SK-N-SH (cell line): ENCODE results near the gene ARHGAP8. TPM values are rescaled to one million over a fixed set of nuclear protein-coding genes. Genes with fewer than 3 reads are reported as not detected.

Experiments
- CTCF ChIA-PET: fragments of 300-600, 350-600 bp; formaldehyde crosslinking; extraction: SDS; loops from one replicate; lab custom pipeline; 2021; lab: Yijun Ruan, JAX
- POLR2A ChIA-PET: fragments of 350-600 bp; sonication (Branson Sonifier 250); formaldehyde crosslinking; extraction: SDS; loops from one replicate; lab custom pipeline; 2020; ENCODE audit warnings: antibody characterized with exemption, inconsistent platforms; lab: Yijun Ruan, JAX
- DNase-seq: peaks from one replicate; pipeline ENCODE4 v3.0.0; 2012
- H2AFZ ChIP-seq: fragments of 200-600 bp; sonication (generic); 2 replicates; pipeline ENCODE4 v1.8.1; 2016; ENCODE audit warnings: antibody characterized with exemption, mild to moderate bottlenecking, low read depth
- H3F3A ChIP-seq: fragments of 200-600 bp; sonication (generic); replicated peaks from 2 replicates; pipeline ENCODE3; 2016; ENCODE audit warnings: antibody characterized with exemption, mild to moderate bottlenecking; ENCODE audit not compliant: insufficient read depth
- H3K27ac ChIP-seq, 2 experiments: fragments of 200-500 bp in 1 of 2; fragments of 200-600 bp in 1 of 2; sonication (Bioruptor generic) in 1 of 2; sonication (generic), shearing (Covaris generic) in 1 of 2; 2 replicates each; pipeline versions ENCODE4 v1.5.1 to v1.6.1; 2014 to 2016; ENCODE audit warnings: low read depth in 2 of 2, inconsistent platforms in 1 of 2, low read length in 1 of 2, mild to moderate bottlenecking in 1 of 2, mixed read lengths in 1 of 2
- H3K27me3 ChIP-seq: fragments of 200-600 bp; sonication (generic), shearing (Covaris generic); 2 replicates; pipeline ENCODE4 v1.6.1; 2016; ENCODE audit warnings: mixed run types; ENCODE audit not compliant: insufficient read depth
- H3K36me3 ChIP-seq, 2 experiments: fragments of 200-500 bp in 1 of 2; fragments of 200-600 bp in 1 of 2; sonication (Bioruptor generic) in 1 of 2; sonication (generic) in 1 of 2; replicated peaks in 1 of 2; 2 replicates each; pipeline versions ENCODE3 to v1.5.1; 2014 to 2016; ENCODE audit warnings: low read length in 1 of 2, mild to moderate bottlenecking in 1 of 2; ENCODE audit not compliant: insufficient read depth in 2 of 2, control insufficient read depth in 1 of 2
- H3K4me1 ChIP-seq, 2 experiments: fragments of 200-500 bp in 1 of 2; fragments of 200-600 bp in 1 of 2; sonication (Bioruptor generic) in 1 of 2; sonication (generic), shearing (Covaris generic) in 1 of 2; 2 replicates each; pipeline versions ENCODE4 v1.5.1 to v1.6.1; 2014 to 2016; ENCODE audit warnings: low read depth in 1 of 2, low read length in 1 of 2, mixed run types in 1 of 2; ENCODE audit not compliant: insufficient read depth in 2 of 2, control insufficient read depth in 1 of 2
- H3K4me2 ChIP-seq: fragments of 200-600 bp; sonication (generic), shearing (Covaris generic); 2 replicates; pipeline ENCODE4 v1.6.1; 2017; ENCODE audit warnings: mixed run types
- H3K4me3 ChIP-seq, 2 experiments: fragments of 200-500 bp in 1 of 2; fragments of 200-600 bp in 1 of 2; sonication (Bioruptor generic) in 1 of 2; sonication (generic), shearing (Covaris generic) in 1 of 2; 2 replicates each; pipeline versions ENCODE4 v1.5.1 to v1.8.1; 2014 to 2016; ENCODE audit warnings: low read depth in 2 of 2, inconsistent platforms in 1 of 2, low read length in 1 of 2, mild to moderate bottlenecking in 1 of 2, mixed read lengths in 1 of 2, moderate library complexity in 1 of 2
- H3K79me2 ChIP-seq: fragments of 200-600 bp; sonication (generic); 2 replicates; pipeline ENCODE4 v1.8.1; 2017; ENCODE audit warnings: mild to moderate bottlenecking; ENCODE audit not compliant: insufficient read depth
- H3K9ac ChIP-seq: fragments of 200-600 bp; sonication (generic); 2 replicates; pipeline ENCODE4 v1.6.1; 2017; ENCODE audit warnings: mixed run types
- H3K9me2 ChIP-seq: fragments of 200-600 bp; sonication (generic); 2 replicates; pipeline ENCODE4 v1.6.1; 2017; ENCODE audit warnings: mixed run types
- H3K9me3 ChIP-seq: fragments of 200-600 bp; sonication (generic); 2 replicates; pipeline ENCODE4 v1.6.1; 2017; ENCODE audit warnings: mixed run types, mild to moderate bottlenecking, moderate library complexity
- H4K20me1 ChIP-seq: fragments of 200-600 bp; sonication (generic); 2 replicates; pipeline ENCODE4 v1.6.1; 2017; ENCODE audit warnings: mild to moderate bottlenecking, mixed run types; ENCODE audit not compliant: insufficient read depth
- CHD2 ChIP-seq: fragments of 150-350 bp; IDR thresholded peaks from 2 replicates; pipeline ENCODE4 v1.6.1; 2018; ENCODE audit warnings: low read length; ENCODE audit not compliant: partially characterized antibody
- EZH2phosphoT487 ChIP-seq: fragments of 200-600 bp; sonication (generic); IDR thresholded peaks from 2 replicates; pipeline ENCODE4 v1.6.1; 2017; ENCODE audit warnings: low read depth, mixed run types, mild to moderate bottlenecking, antibody characterized with exemption, moderate library complexity, borderline replicate concordance
- FOXJ3 ChIP-seq: sonication (generic); formaldehyde crosslinking; IDR thresholded peaks from 2 replicates; pipeline ENCODE4 v1.5.1; 2020; ENCODE audit warnings: mild to moderate bottlenecking, missing genetic modification reagents
- FOXM1 ChIP-seq: IDR thresholded peaks from 2 replicates; pipeline ENCODE4 v1.4.0; 2012; ENCODE audit warnings: low read depth, mild to moderate bottlenecking
- GATA2 ChIP-seq: sonication (generic); formaldehyde crosslinking; IDR thresholded peaks from 2 replicates; pipeline ENCODE4 v1.5.0; 2020; ENCODE audit warnings: mild to moderate bottlenecking, missing genetic modification reagents
- MAX ChIP-seq: IDR thresholded peaks from 2 replicates; pipeline ENCODE4 v1.4.0; 2012; ENCODE audit warnings: low read depth
- NFIC ChIP-seq: IDR thresholded peaks from 2 replicates; pipeline ENCODE4 v1.4.0; 2012; ENCODE audit warnings: borderline replicate concordance
- PBX3 ChIP-seq: IDR thresholded peaks from 2 replicates; pipeline ENCODE4; 2012
- RFX5 ChIP-seq: IDR thresholded peaks from 2 replicates; pipeline ENCODE4 v1.6.1; 2012; ENCODE audit warnings: mild to moderate bottlenecking, improper control_type of control experiment, low read length
- SIN3A ChIP-seq: IDR thresholded peaks from 2 replicates; pipeline ENCODE4 v1.6.1; 2012; ENCODE audit warnings: low read depth, mild to moderate bottlenecking, low read length, moderate library complexity, borderline replicate concordance
- SMC3 ChIP-seq: IDR thresholded peaks from 2 replicates; pipeline ENCODE4 v1.6.1; 2012; ENCODE audit warnings: low read depth, low read length, improper control_type of control experiment
- TAF1 ChIP-seq: IDR thresholded peaks from 2 replicates; pipeline ENCODE4 v1.6.1; 2012; ENCODE audit warnings: low read depth, mild to moderate bottlenecking, low read length, moderate library complexity, borderline replicate concordance
- TCF12 ChIP-seq: IDR thresholded peaks from 2 replicates; pipeline ENCODE4 v1.4.0; 2012
- TEAD4 ChIP-seq: IDR thresholded peaks from 2 replicates; pipeline ENCODE4 v1.4.0; 2012; ENCODE audit warnings: mild to moderate bottlenecking, borderline replicate concordance; ENCODE audit not compliant: insufficient read depth
- USF1 ChIP-seq: IDR thresholded peaks from 2 replicates; pipeline ENCODE4 v1.4.0; 2012; ENCODE audit warnings: low read depth, borderline replicate concordance
- USF2 ChIP-seq: fragments of 150-350 bp; IDR thresholded peaks from 2 replicates; pipeline ENCODE4 v1.6.1; 2017; ENCODE audit warnings: antibody characterized with exemption, low read length, low read depth, borderline replicate concordance
- WGBS: methylation state at CpG from one replicate; pipeline ENCODE4 v1.1.6; 2017; ENCODE audit warnings: low lambda C conversion rate; 5-methylcytosine and 5-hydroxymethylcytosine counted together
- polyA plus RNA-seq, 3 experiments: library from polyadenylated mRNA; depleted of rRNA; stranded (reverse); fragments of >200 nt; gene quantifications; 2 replicates each; pipeline ENCODE4 v1.2.3, GENCODE V29; 2012
- TF ChIP-seq, protein P1 (sequence below): IDR thresholded peaks from 2 replicates; pipeline ENCODE4 v1.4.0; 2012; ENCODE audit warnings: low read depth, borderline replicate concordance

ARHGAP8 gene
- polyA plus RNA-seq, 1 of the 3 experiments (the other 2 are of a cell fraction), result 0.08 TPM

GRCh38 chr22:44726439-44726838, 25.9 kb upstream of the ARHGAP8 start (continued):
- TF ChIP-seq SMC3, result no peak
- TF ChIP-seq, all 33 proteins: peak for 0

- no peak overlapping the region for H2AFZ ChIP-seq
- H3K9me2 ChIP-seq, result no peaks in the 10 kb centered on the region
- H3K27ac ChIP-seq, result no peak overlapping the region
- peaks cover 0 to 19% of the 10 kb centered on the region in 2 experiments; a peak in 1 of 4 replicates for H3K4me1 ChIP-seq
- H3K79me2 ChIP-seq, result no peaks in the 10 kb centered on the region
- WGBS, result 90% methylated on average over 3 of the region's 21 CpGs
- POLR2A ChIA-PET, result no interaction called here
- no peak overlapping the region for H3K9ac ChIP-seq
- H3K36me3 ChIP-seq, result no peaks in the 10 kb centered on the region
- H3K4me3 ChIP-seq, result no peak overlapping the region
- DNase-seq, result peak; percentile 13
- no peak overlapping the region for H3K4me2 ChIP-seq
- no peak for TF ChIP-seq NFIC
- TF ChIP-seq FOXJ3, result no peak
- TF ChIP-seq GATA2 (CRISPR knock-in tag), result no peak
- TF ChIP-seq SIN3A, result no peak
- no peak for TF ChIP-seq MAX
- no peak for TF ChIP-seq TAF1
- no peak for TF ChIP-seq SMC3
- TF ChIP-seq USF2, result no peak
- TF ChIP-seq TCF12, result no peak
- TF ChIP-seq USF1, result no peak
- no peak for TF ChIP-seq PBX3
- no peak for TF ChIP-seq RFX5
- TF ChIP-seq TEAD4, result no peak
- no peak for TF ChIP-seq CHD2
- no peak for TF ChIP-seq FOXM1
- no peak for TF ChIP-seq EZH2phosphoT487
- TF ChIP-seq, protein P1, sequence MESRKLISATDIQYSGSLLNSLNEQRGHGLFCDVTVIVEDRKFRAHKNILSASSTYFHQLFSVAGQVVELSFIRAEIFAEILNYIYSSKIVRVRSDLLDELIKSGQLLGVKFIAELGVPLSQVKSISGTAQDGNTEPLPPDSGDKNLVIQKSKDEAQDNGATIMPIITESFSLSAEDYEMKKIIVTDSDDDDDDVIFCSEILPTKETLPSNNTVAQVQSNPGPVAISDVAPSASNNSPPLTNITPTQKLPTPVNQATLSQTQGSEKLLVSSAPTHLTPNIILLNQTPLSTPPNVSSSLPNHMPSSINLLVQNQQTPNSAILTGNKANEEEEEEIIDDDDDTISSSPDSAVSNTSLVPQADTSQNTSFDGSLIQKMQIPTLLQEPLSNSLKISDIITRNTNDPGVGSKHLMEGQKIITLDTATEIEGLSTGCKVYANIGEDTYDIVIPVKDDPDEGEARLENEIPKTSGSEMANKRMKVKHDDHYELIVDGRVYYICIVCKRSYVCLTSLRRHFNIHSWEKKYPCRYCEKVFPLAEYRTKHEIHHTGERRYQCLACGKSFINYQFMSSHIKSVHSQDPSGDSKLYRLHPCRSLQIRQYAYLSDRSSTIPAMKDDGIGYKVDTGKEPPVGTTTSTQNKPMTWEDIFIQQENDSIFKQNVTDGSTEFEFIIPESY, result no peak
- H3K9me3 ChIP-seq, result no peaks in the 10 kb centered on the region
- H4K20me1 ChIP-seq, result no peaks in the 10 kb centered on the region
- CTCF ChIA-PET, result interaction anchor here (10.2 to 24.0 kb wide), 2 partner anchors 8 to 32 kb away, joined by 68 to 642 read pairs; partner anchors contain the start of gene PRR5
- no peaks in the 10 kb centered on the region for H3K27me3 ChIP-seq
- no peaks in the 10 kb centered on the region for H3F3A ChIP-seq
Measured at GRCh38 chr22:44727148-44727547, 25.2 kb upstream of the ARHGAP8 start.
